ENCODE data around the gene VPREB3.

VPREB3 gene

GRCh38 chr22:23764899-23765881 is 11.0 kb upstream of the VPREB3 start:
- no peak for DNase-seq (ENCODE audit: low read depth)

GRCh38 chr22:23763954-23764353 is 9.7 kb upstream of the VPREB3 start:
- DNase-seq (ENCODE audit: low read depth) = no peak

- peak; percentile 41 for DNase-seq (ENCODE audit: low read depth)
Measured at GRCh38 chr22:23763579-23763945, 9.3 kb upstream of the VPREB3 start.

DNA sequence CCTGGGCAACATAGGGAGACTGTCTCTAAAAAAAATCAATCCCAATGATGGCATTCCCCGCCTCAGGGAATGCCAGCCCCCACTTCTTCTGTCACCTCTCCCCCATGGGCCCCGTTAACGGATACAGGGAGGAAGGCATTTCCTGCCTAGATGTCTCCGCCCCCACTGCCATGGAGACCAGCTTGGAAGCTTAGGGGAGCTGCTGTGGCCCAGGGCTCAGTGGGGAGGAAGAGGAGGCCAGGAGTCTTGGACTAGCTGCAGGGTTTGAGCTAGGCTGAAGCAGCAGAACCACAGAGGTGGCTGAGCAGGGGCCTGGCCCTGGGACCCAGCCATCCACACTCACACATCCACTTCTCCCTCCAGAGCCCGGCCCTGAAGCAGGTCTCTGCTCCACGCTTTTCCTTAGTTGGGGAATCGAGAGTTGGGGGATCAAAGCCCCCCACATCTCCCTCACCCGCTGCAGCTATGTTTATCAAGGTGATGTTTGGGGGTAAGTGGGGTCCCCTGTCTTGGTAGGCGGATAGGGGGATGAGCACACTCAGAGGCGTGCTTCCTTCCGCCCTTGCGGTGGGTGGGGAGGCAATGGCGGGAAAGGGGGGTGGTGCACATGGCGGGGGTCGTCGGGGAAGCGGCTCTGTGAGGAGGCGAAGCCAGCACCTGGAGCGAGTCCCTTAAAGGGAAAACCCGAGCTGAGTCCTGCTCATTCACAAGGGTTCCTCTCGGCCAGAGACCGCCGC is 8.8 kb upstream of the VPREB3 start, which contains the start of gene C22orf15:
Gene C22orf15, plus strand, starts transcription at position 149 of the 737 bp plus-strand sequence. Its CDS starts 317 bp downstream, at position 466.
- DNase-seq (ENCODE audit: low read depth) = no peak

- DNase-seq (ENCODE audit: low read depth) = no peak
Measured at GRCh38 chr22:23760056-23760455, 5.8 kb upstream of the VPREB3 start.

GRCh38 chr22:23759566-23759965 is 5.3 kb upstream of the VPREB3 start:
- DNase-seq (ENCODE audit: low read depth) = no peak

- no peak for DNase-seq (ENCODE audit: low read depth)
Measured at GRCh38 chr22:23756891-23757290, 2.7 kb upstream of the VPREB3 start.

- no peak for DNase-seq (ENCODE audit: low read depth)
Measured at GRCh38 chr22:23755711-23756110, 1.5 kb upstream of the VPREB3 start.

DNA sequence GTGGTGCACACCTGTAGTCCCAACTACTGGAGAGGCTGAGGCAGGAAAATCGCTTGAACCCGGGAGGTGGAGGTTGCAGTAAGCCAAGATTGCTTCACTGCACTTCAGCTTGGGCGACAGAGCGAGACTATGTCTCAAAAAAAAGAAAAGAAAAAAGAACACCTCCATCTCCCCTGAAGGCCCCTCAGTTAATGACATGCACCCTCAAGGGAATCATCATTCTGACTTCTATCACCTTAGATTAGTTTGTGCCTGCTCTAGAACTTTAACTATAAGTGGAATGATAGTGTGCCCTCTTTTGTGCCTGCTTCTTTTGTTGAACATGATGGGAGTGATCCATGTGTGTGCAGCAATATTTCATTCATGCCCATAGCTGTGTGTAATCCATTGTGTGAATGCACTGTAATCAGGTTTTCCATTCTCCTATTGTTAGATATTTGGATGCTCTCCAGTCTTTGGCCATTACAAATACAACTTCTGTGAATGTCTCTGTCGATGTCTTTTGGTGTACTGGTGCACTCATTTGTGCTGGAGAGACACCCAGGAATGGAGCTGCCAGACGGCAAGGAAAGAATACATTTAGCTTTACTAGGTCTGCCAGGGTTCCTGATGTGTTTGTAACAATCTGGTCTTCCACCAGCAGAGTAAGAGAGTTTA is 883 bp upstream of the VPREB3 start:
- DNase-seq (ENCODE audit: low read depth) = no peak

DNA sequence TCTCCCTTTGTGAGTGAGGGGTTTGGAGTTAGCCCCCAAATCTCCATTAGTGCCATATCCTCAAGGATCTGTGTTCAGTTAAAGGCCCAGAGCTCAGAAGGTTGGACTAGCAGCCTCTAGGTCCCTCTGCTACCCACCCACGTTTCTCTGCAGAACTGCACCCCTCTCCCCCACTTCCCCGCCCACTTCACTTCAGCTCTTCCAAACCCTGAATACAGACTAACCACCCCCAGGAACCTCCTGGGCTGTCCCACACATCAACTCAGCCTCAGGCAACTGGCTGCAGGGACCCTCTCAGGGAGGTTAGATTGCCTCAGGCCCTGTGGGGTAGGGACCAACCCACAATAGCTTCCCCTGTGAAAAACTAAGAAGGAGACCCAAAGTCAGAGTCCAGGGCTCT is 840 bp downstream of the VPREB3 start:
- no peak for DNase-seq (ENCODE audit: low read depth)

DNA sequence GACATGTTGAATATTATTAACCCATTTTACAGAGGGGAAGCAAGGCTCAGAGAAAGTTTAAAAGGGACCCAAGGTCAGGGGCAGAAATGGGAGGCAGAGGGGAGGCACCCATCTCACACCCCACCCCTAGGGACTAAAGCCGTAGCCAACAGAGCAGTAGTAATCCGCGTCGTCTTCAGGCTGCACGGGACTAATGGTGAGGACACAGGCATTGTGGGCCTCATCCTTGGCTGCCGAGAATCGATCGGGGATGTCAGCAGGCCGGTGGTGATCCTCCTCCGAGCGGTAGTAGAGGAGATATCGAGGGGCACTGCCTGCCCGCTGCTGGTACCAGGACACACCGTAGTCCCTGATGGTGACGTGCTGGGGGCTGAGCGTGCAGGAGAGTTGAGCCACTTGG is 1.5 kb downstream of the VPREB3 start:
- DNase-seq (ENCODE audit: low read depth) = no peak

- no peak for DNase-seq (ENCODE audit: low read depth)
Measured at GRCh38 chr22:23752090-23752691, 2.0 kb downstream of the VPREB3 start.

DNA sequence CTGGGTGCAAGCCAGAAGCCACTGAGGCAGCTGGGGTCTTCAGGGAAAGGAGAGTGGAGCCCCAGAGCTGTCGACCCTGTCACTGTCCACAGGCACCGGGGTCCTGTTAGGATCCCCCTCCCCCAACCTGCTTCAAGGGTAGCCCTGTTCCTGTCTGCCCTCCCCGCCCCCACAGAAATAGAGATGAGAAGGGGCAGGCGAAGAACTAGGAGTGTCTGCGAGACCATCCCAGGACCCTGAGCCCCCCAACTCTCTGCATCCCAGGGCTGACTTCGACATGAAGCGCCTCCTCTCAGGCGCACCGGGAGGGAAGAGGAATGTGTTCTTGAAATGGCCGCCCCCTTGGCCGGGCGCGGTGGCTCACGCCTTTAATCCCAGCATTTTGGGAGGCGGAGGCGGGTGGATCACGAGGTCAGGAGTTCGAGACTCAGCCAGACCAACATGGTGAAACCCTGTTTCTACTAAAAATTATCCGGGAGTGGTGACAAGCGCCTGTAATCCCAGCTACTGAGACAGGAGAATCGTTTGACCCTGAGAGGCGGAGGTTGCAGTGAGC is 2.7 kb downstream of the VPREB3 start:
- DNase-seq (ENCODE audit: low read depth) = no peak

DNA sequence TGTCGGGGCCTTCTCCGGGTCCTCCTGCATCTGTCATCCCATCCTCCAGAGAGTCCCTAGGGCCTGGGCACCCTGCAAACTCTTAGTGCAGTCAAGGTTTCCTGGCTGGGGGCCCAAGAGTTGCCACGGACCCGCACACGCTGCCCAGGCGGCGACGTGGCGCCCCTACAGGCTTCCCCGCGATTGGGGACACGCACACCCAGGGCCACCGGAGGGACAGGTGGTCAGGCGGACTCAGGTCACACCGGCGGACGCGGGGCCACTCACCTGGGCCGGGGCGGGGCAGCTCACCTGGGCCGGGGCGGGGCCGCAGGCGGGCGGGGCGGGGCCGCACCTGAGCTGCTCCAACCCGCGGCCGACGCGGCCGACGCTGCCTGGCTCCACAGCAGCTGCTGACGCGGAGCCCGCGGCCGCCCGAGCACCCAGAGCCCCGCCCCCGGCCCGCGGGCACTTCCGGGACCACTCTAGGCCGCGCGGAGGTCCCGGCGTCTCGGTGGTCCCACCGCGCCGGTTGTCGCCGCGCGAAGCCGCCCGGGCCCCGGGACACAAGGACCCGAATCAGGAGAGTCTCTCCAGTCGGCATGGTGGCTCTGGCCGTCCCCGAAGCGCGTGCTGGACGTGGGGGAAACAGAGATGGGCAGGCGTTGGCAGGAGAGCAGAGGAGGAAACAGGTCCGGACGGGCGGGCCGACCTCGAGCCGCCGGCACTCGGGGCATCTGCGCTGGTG is 3.3 kb downstream of the VPREB3 start, which contains the start of gene ZNF70:
Gene ZNF70, minus strand, starts transcription at position 399 of the 727 bp plus-strand sequence. CDS start 5,972 bp downstream, outside the sequence.
- peak; percentile 82 for DNase-seq (ENCODE audit: low read depth)

DNA sequence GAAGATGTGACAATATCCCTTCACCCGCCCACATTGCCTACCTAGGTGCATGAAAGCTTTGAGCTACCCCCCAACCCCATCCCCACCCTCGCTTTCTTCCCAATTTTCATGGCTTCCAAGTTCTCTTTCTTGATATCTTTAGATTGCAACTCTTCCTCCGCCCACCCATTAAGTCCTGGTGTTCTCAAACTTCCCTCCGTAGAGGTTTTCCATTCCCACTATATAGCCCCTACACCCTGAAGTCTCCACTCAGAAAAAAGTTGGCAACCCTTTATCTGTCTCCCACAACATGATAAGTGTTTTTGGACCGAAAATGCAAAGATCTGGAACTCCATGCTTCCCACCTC is 3.9 kb downstream of the VPREB3 start:
- DNase-seq (ENCODE audit: low read depth) = no peak

- no peak for DNase-seq (ENCODE audit: low read depth)
Measured at GRCh38 chr22:23749841-23750301, 4.4 kb downstream of the VPREB3 start.

DNA sequence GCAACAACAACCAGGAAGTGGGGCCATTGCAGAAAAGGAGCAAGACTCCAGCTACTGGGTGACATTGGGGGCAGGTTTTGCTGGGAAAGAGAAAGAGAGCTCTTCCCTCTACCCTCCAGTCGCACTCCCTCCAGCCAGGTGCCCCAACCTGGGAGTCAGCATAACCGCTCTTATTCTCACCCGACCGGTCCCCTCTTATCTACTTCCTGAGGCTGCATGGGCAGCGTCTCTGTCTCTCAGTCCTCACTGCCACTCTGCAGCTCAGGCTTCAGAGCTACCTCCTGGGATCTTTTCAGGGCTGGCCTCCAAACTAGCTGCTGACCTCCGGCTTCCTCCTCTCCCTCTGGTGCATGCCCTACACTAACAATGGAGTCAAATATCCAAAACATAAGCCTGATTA is 8.4 kb downstream of the VPREB3 start:
- no peak for DNase-seq (ENCODE audit: low read depth)

GRCh38 chr22:23744485-23744884 is 9.7 kb downstream of the VPREB3 start:
- DNase-seq (ENCODE audit: low read depth) = no peak

DNA sequence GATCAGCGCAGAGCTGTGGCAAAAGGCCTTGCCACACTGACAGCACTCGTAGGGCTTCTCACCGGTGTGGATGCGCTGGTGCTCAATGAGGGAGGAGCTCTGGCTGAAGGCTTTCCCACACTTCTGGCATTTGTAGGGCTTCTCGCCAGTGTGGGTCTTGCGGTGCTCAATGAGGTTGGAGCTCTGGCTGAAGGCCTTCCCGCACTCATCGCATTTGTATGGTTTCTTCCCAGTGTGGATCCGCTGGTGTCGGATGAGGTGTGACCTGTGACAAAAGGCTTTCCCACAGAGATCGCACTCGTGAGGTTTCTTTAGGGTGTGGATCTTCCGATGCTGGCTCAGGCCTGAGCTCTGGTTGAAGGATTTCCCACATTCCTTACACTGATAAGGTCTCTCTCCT is 10.2 kb downstream of the VPREB3 start:
- no peak for DNase-seq (ENCODE audit: low read depth)

- no peak for DNase-seq (ENCODE audit: low read depth)
Measured at GRCh38 chr22:23743303-23743705, 10.9 kb downstream of the VPREB3 start.

Measured in activated T-helper 1 cell treated with Interleukin-2 at 50 U/mL for 16 hours (primary cell).